HFF-Myc (cell line): ENCODE measurements around the gene PHLPP1.

Source experiments
- DNase-seq: peaks from one replicate; pipeline ENCODE4 v3.0.0-alpha.2; 2011; ENCODE audit warnings: low read depth; ENCODE audit errors: extremely low read depth
- H3K4me3 ChIP-seq: replicated peaks from 2 replicates; pipeline ENCODE4 v1.5.1; 2011; ENCODE audit warnings: low read depth, mild to moderate bottlenecking, control low read depth, low read length
- CTCF ChIP-seq: IDR thresholded peaks from 2 replicates; pipeline ENCODE4 v1.5.1; 2012; ENCODE audit warnings: mild to moderate bottlenecking, low read depth, low read length, control low read depth; ENCODE audit errors: missing control alignments

The PHLPP1 gene

GRCh38 chr18:62862466-62862865 lies 147.1 kb downstream of the PHLPP1 start:
- no peak for DNase-seq
- H3K4me3 ChIP-seq, result no peak overlapping the region
- no peak for TF ChIP-seq CTCF

- peak; percentile 51 for DNase-seq
- TF ChIP-seq CTCF, result no peak
- H3K4me3 ChIP-seq, result no peak overlapping the region
Observed at GRCh38 chr18:62863579-62864001, 148.2 kb downstream of the PHLPP1 start.

- no peak for DNase-seq
- TF ChIP-seq CTCF, result no peak
- H3K4me3 ChIP-seq, result no peak overlapping the region
Observed at GRCh38 chr18:62865498-62865897, 150.2 kb downstream of the PHLPP1 start.

- H3K4me3 ChIP-seq, result no peak overlapping the region
- TF ChIP-seq CTCF, result no peak
- no peak for DNase-seq
Observed at GRCh38 chr18:62867534-62867933, 152.2 kb downstream of the PHLPP1 start.

GRCh38 chr18:62868645-62869044 lies 153.3 kb downstream of the PHLPP1 start:
- H3K4me3 ChIP-seq, result no peak overlapping the region
- TF ChIP-seq CTCF, result no peak
- DNase-seq, result no peak

- H3K4me3 ChIP-seq, result no peak overlapping the region
- DNase-seq, result no peak
- no peak for TF ChIP-seq CTCF
Observed at GRCh38 chr18:62870643-62871042, 155.3 kb downstream of the PHLPP1 start.

GRCh38 chr18:62875323-62875722 lies 160.0 kb downstream of the PHLPP1 start:
- no peak overlapping the region for H3K4me3 ChIP-seq
- DNase-seq, result no peak
- no peak for TF ChIP-seq CTCF
